H1 (cell line): ENCODE results near the gene GLIPR2. TPM values are rescaled to one million over a fixed set of nuclear protein-coding genes. Genes with fewer than 3 reads are reported as not detected.

Experiments used
- CHD2 ChIP-seq: IDR thresholded peaks from 2 replicates; pipeline ENCODE4 v1.6.1; 2012; ENCODE audit warnings: low read length, improper control_type of control experiment
- CTBP2 ChIP-seq: IDR thresholded peaks from 2 replicates; pipeline ENCODE4 v1.7.0; 2011; ENCODE audit warnings: borderline replicate concordance, mild to moderate bottlenecking, moderate library complexity, mixed read lengths, low read length; ENCODE audit not compliant: insufficient read depth, insufficient read length
- HDAC6 ChIP-seq: IDR thresholded peaks from one replicate; pipeline ENCODE4 v1.7.1; 2012; ENCODE audit warnings: low read depth, mild to moderate bottlenecking, inconsistent platforms, low read length, moderate library complexity
- KDM5A ChIP-seq: fragments of 200-600 bp; IDR thresholded peaks from 2 replicates; pipeline ENCODE4 v1.7.1; 2012; ENCODE audit warnings: mild to moderate bottlenecking, low read length, inconsistent platforms, mixed read lengths
- SP1 ChIP-seq: IDR thresholded peaks from 2 replicates; pipeline ENCODE4 v1.6.1; 2011; ENCODE audit warnings: low read depth, low read length
- TAF7 ChIP-seq: optimal IDR thresholded peaks from 2 replicates; pipeline ENCODE3; 2011; ENCODE audit warnings: low read depth, mild to moderate bottlenecking, inconsistent platforms, low read length, moderate library complexity, borderline replicate concordance
- polyA plus RNA-seq, 7 experiments: library from polyadenylated mRNA; depleted of rRNA in 3 of 7; stranded (reverse) in 5 of 7; unstranded in 2 of 7; fragments of >200 nt in 5 of 7; fragments of 200-250 nt in 2 of 7; gene quantifications; 1 replicate in 5 of 7; 2 replicates in 1 of 7; 4 replicates in 1 of 7; pipeline versions ENCODE4 v1.2.1 to v1.2.3, GENCODE V29; 2011 to 2013; ENCODE audit warnings: missing spikeins in 2 of 7, mixed read lengths in 2 of 7
- total RNA-seq: library from RNA; stranded (reverse); fragmentation: NEBNext Ultra II Directional; extraction: Animal tissue kit (Norgen Biotek cat#: 25700); gene quantifications from 2 replicates; pipeline ENCODE4 v1.2.1, GENCODE V29; 2021

The GLIPR2 gene
- total and polyA plus RNA-seq, 2 of the 8 experiments (the other 6 are each of a cell fraction or from before 2014, with no cell fraction given): 7.9 to 12.0 TPM

- no peak for TF ChIP-seq SP1
- no peak for TF ChIP-seq HDAC6
- TF ChIP-seq CTBP2: no peak
- no peak for TF ChIP-seq KDM5A
- TF ChIP-seq TAF7: no peak
- TF ChIP-seq CHD2: no peak
Measured at GRCh38 chr9:36208521-36209253, 72.2 kb downstream of the GLIPR2 start (continued).
